ENCODE measurements around the gene GPRC5A. TPM values are rescaled to one million over a fixed set of nuclear protein-coding genes. Genes with fewer than 3 reads are reported as not detected.
A peak's percentile ranks its signal among the peaks of the same experiment; 100 is the strongest.
"Not testable (repeated sequence)": the region's sequence is repeated elsewhere in the genome, so short reads cannot be mapped to it uniquely, and the experiment has no call there.

GPRC5A gene, protein sequence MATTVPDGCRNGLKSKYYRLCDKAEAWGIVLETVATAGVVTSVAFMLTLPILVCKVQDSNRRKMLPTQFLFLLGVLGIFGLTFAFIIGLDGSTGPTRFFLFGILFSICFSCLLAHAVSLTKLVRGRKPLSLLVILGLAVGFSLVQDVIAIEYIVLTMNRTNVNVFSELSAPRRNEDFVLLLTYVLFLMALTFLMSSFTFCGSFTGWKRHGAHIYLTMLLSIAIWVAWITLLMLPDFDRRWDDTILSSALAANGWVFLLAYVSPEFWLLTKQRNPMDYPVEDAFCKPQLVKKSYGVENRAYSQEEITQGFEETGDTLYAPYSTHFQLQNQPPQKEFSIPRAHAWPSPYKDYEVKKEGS
- total RNA-seq = 10 to 100 TPM; 10.9 to 40.1 (median 21.6) TPM

DNA sequence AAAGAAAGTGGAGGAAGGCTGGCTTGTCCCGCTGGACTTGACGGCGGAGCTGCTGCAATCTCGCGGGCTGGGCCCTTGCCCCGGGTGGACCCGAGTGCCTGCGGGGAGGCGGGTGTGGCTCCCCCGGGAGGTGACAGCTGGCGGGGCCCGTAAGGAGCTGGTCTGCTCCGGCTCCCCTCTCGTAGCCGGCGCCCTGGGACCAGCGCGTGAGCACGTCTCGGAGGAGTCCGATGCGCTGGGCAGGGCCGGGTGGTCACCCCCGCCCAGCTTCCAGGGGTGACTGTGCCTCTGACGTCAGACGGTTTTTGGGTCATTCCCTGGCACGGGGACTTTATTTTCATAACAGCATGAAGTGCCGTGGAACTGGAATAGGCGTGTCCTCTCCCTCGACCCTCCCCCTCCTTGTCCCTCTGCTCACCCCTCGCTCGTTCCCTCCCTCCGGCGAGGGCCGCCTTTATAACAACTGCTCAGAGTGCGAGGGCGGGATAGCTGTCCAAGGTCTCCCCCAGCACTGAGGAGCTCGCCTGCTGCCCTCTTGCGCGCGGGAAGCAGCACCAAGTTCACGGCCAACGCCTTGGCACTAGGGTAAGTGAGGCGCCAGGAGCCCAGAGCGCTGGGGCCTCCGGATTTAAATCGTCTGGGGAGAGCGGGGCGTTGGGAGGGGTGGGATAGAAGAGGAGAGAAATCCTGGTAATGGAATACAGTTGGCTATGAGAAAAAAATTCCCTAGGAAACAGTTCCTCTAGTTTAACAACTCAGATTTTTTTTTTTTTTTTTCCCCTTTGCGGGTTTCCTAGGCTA, at the start of gene GPRC5A:
GPRC5A (plus strand) TSS at position 483 of the 801 bp plus-strand sequence. CDS start 16,688 bp downstream, outside the sequence.
- peak within 1 kb of the TSS; percentile 94 to 98 for H3K27ac ChIP-seq
- no peaks in the 10 kb centered on the region for H3K27me3 ChIP-seq
- intact Hi-C loops (cut with DNase I; ENCODE audit: low total_unique reads) = no loop called here
- H3K4me3 ChIP-seq = peak within 1 kb of the TSS; percentile 46 to 72 (median 67)
- H3K4me1 ChIP-seq = no peaks in the 10 kb centered on the region
- peak; percentile 74 for TF ChIP-seq POLR2A (IDR thresholded peaks at IDR 0.05)
- TF ChIP-seq POLR2AphosphoS5 (IDR thresholded peaks at IDR 0.05) = peak; percentile 86 to 94 (median 88)
- TF ChIP-seq CTCF (IDR thresholded peaks at IDR 0.05) = peak; percentile 3 to 27 (median 7)
- no peaks in the 10 kb centered on the region for H3K36me3 ChIP-seq
- H3K9me3 ChIP-seq = no peaks in the 10 kb centered on the region
- DNase-seq (ENCODE audit: low spot score in 2 of 2) = peak; percentile 90

- no peak overlapping the region for H3K27ac ChIP-seq
- TF ChIP-seq CTCF (IDR thresholded peaks at IDR 0.05) (no peak), POLR2AphosphoS5 (IDR thresholded peaks at IDR 0.05) (no peak), POLR2A (IDR thresholded peaks at IDR 0.05) (no peak)
- no peak overlapping the region for H3K4me3 ChIP-seq
- H3K27me3 ChIP-seq = no peaks in the 10 kb centered on the region
- DNase-seq (ENCODE audit: low spot score in 2 of 2) = no peak
- H3K4me1 ChIP-seq = no peaks in the 10 kb centered on the region
- intact Hi-C loops (cut with DNase I; ENCODE audit: low total_unique reads) = no loop called here
- H3K9me3 ChIP-seq = no peaks in the 10 kb centered on the region
- H3K36me3 ChIP-seq = no peaks in the 10 kb centered on the region
Measured at GRCh38 chr12:12845794-12846243, 45.5 kb upstream of the GPRC5A start.

GRCh38 chr12:12846780-12847179, 44.6 kb upstream of the GPRC5A start:
- H3K4me3 ChIP-seq; H3K27me3 ChIP-seq; intact Hi-C loops (cut with DNase I; ENCODE audit: low total_unique reads); H3K4me1 ChIP-seq; H3K27ac ChIP-seq; DNase-seq (ENCODE audit: low spot score in 2 of 2); H3K36me3 ChIP-seq; H3K9me3 ChIP-seq: not testable (repeated sequence)

DNA sequence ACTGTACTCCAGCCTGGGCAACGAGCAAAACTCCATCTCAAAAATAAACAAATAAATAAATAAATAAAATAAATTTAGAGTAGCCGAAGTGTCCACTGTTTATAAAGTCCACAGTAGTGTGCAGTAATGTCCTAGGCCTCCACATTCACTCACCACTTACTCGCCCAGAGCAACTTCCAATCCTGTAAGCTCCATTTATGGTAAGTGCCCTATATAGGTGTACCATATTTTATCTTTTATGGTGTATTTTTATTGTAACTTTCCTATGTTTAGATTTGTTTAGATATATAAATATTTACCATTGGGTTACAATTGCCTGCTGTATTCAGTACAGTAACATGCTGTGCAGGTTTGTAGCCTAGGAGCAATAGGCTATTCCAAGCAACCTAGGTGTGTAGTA, 37.9 kb upstream of the GPRC5A start:
- H3K27ac ChIP-seq = no peak overlapping the region
- TF ChIP-seq POLR2A (IDR thresholded peaks at IDR 0.05) = no peak
- no peak for TF ChIP-seq CTCF (IDR thresholded peaks at IDR 0.05)
- TF ChIP-seq POLR2AphosphoS5 (IDR thresholded peaks at IDR 0.05) = no peak
- no peaks in the 10 kb centered on the region for H3K27me3 ChIP-seq
- H3K36me3 ChIP-seq = no peaks in the 10 kb centered on the region
- no peaks in the 10 kb centered on the region for H3K9me3 ChIP-seq
- H3K4me1 ChIP-seq = no peaks in the 10 kb centered on the region
- no peak for DNase-seq (ENCODE audit: low spot score in 2 of 2)
- intact Hi-C loops (cut with DNase I; ENCODE audit: low total_unique reads) = no loop called here
- H3K4me3 ChIP-seq = no peak overlapping the region

DNA sequence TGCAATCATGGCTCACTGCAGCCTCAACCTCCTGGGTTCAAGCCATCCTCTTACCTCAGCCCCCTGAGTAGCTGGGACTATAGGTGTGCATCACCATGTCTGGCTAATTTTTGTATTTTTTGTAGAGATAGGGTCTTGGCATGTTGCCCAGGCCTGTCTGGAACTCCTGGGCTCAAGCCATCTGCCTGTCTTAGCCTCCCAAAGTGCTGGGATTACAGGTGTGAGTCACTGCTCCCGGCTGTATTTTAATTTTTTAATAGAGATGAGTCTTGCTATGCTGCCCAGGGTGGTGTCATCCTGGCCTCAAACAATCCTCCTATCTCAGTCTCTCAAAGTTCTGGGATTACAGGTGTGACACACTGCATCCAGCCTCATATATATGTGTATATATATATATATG, 31.7 kb upstream of the GPRC5A start:
- no peaks in the 10 kb centered on the region for H3K27me3 ChIP-seq
- H3K9me3 ChIP-seq = no peaks in the 10 kb centered on the region
- no peak overlapping the region for H3K4me3 ChIP-seq
- H3K4me1 ChIP-seq = no peaks in the 10 kb centered on the region
- no peak for DNase-seq (ENCODE audit: low spot score in 2 of 2)
- intact Hi-C loops (cut with DNase I; ENCODE audit: low total_unique reads) = no loop called here
- no peaks in the 10 kb centered on the region for H3K36me3 ChIP-seq
- no peak for TF ChIP-seq POLR2A (IDR thresholded peaks at IDR 0.05)
- TF ChIP-seq CTCF (IDR thresholded peaks at IDR 0.05) = no peak
- TF ChIP-seq POLR2AphosphoS5 (IDR thresholded peaks at IDR 0.05) = no peak
- no peak overlapping the region for H3K27ac ChIP-seq

All from breast epithelium (tissue), 4 donors.